ENCODE results near the gene CCL4.

DNA sequence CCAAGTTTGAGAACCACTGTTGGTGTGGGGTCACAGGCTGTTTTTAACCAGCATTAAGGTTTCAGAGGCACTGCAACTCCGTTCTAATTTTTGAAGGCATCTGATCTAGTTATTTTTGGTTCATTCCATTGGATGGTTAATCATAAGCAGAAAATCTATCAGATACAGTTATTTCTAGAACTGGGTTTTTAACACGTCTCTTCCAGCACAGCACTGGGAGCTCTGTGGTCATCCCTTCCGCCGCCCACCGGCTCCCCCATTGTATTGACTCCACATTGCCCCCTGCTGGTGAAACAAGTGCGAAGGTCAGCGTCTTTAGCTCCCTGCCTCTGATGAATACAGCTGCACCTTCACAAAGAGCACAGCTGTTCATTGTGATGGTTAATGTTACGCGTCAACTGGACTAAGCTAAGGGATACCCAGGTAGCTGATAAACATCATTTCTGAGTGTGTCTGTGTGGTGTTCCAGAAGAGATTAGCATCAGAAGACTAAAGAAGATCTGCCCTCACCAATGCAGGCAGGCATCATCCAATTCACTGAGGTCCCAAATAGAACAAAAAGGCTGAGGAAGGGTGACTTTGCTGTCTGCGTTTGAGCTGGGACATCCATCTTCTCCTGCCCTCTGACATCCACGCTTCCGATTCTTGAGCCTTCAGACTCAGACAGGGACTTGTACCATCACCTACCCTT lies 31.1 kb upstream of the CCL4 start:
- TF ChIP-seq RXRA (IDR thresholded peaks at IDR 0.05) (peak in 1 of 2 donors; percentile 5), JUND (IDR thresholded peaks at IDR 0.05) (no peak), RAD21 (IDR thresholded peaks at IDR 0.05) (peak; percentile 81 to 93), YY1 (IDR thresholded peaks at IDR 0.05) (no peak), FOXA1 (IDR thresholded peaks at IDR 0.05) (peak; percentile 45), TAF1 (conservative IDR thresholded peaks at IDR 0.05) (no peak), SP1 (IDR thresholded peaks at IDR 0.05) (no peak), GABPA (IDR thresholded peaks at IDR 0.05 in 1 of 2, conservative IDR thresholded peaks at IDR 0.05 in 1 of 2) (no peak)
- TF ChIP-seq, protein P1, sequence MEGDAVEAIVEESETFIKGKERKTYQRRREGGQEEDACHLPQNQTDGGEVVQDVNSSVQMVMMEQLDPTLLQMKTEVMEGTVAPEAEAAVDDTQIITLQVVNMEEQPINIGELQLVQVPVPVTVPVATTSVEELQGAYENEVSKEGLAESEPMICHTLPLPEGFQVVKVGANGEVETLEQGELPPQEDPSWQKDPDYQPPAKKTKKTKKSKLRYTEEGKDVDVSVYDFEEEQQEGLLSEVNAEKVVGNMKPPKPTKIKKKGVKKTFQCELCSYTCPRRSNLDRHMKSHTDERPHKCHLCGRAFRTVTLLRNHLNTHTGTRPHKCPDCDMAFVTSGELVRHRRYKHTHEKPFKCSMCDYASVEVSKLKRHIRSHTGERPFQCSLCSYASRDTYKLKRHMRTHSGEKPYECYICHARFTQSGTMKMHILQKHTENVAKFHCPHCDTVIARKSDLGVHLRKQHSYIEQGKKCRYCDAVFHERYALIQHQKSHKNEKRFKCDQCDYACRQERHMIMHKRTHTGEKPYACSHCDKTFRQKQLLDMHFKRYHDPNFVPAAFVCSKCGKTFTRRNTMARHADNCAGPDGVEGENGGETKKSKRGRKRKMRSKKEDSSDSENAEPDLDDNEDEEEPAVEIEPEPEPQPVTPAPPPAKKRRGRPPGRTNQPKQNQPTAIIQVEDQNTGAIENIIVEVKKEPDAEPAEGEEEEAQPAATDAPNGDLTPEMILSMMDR (IDR thresholded peaks at IDR 0.05; ENCODE audit: low read depth, low read length, missing input control), result peak; percentile 74
- TF ChIP-seq, protein P2, sequence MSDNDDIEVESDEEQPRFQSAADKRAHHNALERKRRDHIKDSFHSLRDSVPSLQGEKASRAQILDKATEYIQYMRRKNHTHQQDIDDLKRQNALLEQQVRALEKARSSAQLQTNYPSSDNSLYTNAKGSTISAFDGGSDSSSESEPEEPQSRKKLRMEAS (IDR thresholded peaks at IDR 0.05), result no peak
- TF ChIP-seq, protein P3, sequence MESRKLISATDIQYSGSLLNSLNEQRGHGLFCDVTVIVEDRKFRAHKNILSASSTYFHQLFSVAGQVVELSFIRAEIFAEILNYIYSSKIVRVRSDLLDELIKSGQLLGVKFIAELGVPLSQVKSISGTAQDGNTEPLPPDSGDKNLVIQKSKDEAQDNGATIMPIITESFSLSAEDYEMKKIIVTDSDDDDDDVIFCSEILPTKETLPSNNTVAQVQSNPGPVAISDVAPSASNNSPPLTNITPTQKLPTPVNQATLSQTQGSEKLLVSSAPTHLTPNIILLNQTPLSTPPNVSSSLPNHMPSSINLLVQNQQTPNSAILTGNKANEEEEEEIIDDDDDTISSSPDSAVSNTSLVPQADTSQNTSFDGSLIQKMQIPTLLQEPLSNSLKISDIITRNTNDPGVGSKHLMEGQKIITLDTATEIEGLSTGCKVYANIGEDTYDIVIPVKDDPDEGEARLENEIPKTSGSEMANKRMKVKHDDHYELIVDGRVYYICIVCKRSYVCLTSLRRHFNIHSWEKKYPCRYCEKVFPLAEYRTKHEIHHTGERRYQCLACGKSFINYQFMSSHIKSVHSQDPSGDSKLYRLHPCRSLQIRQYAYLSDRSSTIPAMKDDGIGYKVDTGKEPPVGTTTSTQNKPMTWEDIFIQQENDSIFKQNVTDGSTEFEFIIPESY (IDR thresholded peaks at IDR 0.05), result no peak
- TF ChIP-seq, protein P4, sequence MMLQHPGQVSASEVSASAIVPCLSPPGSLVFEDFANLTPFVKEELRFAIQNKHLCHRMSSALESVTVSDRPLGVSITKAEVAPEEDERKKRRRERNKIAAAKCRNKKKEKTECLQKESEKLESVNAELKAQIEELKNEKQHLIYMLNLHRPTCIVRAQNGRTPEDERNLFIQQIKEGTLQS (IDR thresholded peaks at IDR 0.05), result no peak
